Measurements from ENCODE around the gene ULK4.
"Not testable (repeated sequence)": the region's sequence is repeated elsewhere in the genome, so short reads cannot be mapped to it uniquely, and the experiment has no call there.

ULK4 gene

DNA sequence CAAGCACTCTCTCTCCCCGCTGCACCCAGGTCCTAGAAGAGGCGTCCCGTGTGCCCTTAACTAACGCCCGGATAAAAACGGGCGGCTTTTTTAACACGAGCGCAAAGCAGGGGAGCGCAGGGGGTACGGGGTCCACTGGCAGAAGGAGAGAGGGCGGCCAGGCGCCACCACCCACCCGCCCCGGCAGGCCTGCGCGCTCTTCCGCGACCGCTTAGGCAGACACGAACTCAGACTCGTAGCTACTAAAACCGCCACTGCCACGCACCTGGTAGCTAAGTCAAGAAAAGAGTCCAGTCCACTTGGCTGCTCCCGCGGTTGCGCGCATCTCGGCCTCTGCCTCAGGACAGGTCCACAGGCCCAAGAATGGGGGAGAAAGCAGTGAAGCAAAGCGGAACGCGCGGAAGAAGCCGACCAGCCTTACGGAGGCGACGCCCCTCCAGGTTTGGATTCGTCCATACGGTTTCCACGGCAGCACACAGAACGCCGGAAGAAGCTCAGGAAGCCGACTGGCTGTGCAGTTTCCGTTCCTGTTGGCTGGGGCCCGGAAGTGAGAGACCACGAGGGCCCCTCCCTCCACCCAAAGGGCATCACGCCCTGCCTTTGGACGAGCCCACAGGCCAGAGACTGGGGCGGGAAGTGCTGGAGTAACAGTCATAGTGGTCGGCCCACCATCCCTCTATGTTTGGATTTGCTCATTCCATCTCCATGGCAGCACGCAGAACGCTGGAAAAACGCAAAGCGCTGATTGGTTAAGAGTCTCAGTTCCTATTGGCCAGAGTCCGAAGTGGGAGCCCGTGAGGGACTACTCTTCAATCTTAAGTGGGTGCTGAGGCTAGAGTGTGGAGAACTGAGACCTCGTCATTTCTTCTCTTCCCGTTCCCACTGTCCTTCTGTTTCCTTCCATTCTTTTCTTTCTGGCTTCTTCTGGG lies at the start of gene ULK4:
ULK4 (minus strand) TSS at position 353 of the 929 bp plus-strand sequence. CDS start 7,344 bp downstream, outside the sequence.
- peak; percentile 99 for DNase-seq (ENCODE audit: low spot score)

GRCh38 chr3:42010530-42010929 lies 48.6 kb upstream of the ULK4 start:
- DNase-seq (ENCODE audit: low spot score): no peak

GRCh38 chr3:42009456-42009855 lies 47.6 kb upstream of the ULK4 start:
- DNase-seq (ENCODE audit: low spot score): no peak

DNA sequence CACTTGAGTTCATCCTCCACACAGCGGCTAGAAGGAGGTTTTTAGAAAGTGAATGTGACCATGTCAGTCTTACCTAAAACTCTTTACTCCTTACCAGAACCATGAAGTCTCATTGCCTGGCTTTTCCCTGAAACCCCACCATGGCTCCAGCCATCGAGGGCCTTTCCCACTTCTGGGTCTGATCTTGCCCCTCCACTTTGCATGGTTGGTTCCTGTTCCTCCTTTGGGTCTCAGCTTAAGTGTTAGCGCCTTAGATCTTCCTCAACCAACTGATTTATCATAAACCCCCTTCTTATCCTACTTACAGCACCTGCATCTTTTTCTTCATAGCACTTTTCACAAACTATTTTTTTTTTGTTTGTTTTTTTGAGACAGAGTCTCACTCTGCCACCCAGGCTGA lies 45.9 kb upstream of the ULK4 start:
- DNase-seq (ENCODE audit: low spot score): no peak

DNA sequence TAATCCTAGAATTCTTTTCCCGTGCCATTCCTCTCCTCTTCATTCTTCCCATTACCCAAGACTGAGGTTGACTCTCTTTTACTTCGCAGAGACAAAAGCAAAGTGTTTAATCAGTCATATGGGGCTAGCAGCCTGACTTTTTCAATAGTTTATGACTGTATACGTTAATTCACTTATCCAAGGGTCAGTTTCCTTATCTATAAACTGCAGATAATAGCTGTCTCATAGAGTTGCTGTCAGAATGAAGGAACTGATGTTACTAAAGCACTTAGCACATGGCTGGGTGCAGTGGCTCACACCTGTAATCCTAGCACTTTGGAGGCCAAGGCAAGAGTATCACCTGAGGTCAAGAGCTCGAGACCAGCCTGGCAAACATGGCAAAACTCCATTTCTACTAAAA lies 43.5 kb upstream of the ULK4 start:
- DNase-seq (ENCODE audit: low spot score): no peak

DNA sequence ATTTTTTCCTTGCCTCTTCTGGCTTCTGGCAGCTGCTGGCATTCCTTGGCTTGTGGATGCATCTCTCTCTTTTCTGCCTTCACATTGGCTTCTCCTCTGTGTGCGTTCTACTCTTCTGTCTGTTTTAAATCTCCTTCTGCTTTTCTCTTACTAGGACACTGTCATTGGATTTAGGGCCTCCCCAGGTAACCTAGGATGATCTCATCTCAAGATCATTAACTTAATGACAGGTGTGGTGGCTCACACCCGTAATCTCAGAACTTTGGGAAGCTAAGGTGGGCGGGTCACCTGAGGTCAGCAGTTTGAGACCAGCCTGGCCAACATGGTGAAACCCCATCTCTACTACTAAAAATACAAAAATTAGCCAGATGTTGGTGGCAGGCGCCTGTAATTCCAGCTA lies 40.9 kb upstream of the ULK4 start:
- no peak for DNase-seq (ENCODE audit: low spot score)

GRCh38 chr3:42001777-42002176 lies 39.9 kb upstream of the ULK4 start:
- no peak for DNase-seq (ENCODE audit: low spot score)

GRCh38 chr3:41999909-42000308 lies 38.0 kb upstream of the ULK4 start:
- no peak for DNase-seq (ENCODE audit: low spot score)

GRCh38 chr3:41997702-41998550 lies 36.0 kb upstream of the ULK4 start:
- no peak for DNase-seq (ENCODE audit: low spot score)

DNA sequence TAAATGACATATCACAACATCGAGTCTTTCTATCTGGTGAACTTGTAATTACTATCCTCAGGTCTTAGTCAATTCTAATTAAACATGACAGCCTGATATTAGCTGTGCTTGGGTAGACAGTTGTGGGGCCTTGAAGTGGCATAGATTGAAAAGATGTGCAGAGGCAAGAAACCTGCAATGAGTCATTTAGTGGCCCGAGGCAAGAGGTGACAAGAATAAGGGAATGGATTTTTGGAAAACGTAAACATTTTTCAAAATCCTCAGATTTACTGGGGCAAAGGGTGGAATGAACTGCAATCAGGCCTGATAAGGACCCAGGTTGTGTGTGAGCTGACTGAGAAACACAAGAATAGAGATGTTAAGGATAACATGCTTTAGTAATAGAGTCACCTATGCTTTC lies 29.5 kb upstream of the ULK4 start:
- DNase-seq (ENCODE audit: low spot score): no peak

GRCh38 chr3:41989518-41989917 lies 27.6 kb upstream of the ULK4 start:
- DNase-seq (ENCODE audit: low spot score): no peak

- no peak for DNase-seq (ENCODE audit: low spot score)
Observed at GRCh38 chr3:41987627-41988026, 25.7 kb upstream of the ULK4 start.

- no peak for DNase-seq (ENCODE audit: low spot score)
Observed at GRCh38 chr3:41986561-41986960, 24.7 kb upstream of the ULK4 start.

- DNase-seq (ENCODE audit: low spot score): no peak
Observed at GRCh38 chr3:41985018-41985417, 23.1 kb upstream of the ULK4 start.

DNA sequence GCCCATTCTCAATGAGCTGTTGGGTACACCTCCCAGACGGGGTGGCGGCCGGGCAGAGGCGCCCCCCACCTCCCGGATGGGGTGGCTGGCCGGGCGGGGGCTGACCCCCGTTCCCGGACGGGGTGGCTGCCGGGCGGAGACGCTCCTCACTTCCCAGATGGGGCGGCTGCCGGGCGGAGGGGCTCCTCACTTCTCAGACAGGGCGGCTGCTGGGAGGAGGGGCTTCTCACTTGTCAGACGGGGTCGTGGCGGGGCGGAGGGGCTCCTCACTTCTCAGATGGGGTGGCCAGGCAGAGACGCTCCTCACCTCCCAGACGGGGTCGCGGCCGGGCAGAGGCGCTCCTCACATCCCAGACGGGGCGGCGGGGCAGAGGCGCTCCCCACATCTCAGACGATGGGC lies 21.2 kb upstream of the ULK4 start:
- not testable (repeated sequence) for DNase-seq (ENCODE audit: low spot score)

DNA sequence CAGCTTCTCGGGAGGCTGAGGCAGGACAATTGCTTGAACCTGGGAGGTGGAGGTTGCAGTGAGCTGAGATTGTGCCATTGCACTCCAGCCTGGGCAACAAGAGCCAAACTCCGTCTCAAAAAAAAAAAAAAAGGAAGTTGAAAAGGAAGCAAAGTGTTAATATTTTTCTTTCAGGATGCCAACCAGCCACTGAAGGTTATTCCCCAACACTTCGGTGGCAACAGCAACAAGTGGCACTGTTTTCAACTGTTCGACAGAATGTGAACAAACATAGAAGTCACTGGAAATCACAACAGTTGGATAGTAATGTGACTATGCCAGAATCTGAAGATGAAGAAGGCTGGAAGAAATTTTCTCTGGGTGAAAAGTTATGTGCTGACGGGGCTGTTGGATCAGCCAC lies 15.5 kb upstream of the ULK4 start:
- DNase-seq (ENCODE audit: low spot score): not testable (repeated sequence)

GRCh38 chr3:41975416-41976103 lies 13.7 kb upstream of the ULK4 start:
- no peak for DNase-seq (ENCODE audit: low spot score)

DNA sequence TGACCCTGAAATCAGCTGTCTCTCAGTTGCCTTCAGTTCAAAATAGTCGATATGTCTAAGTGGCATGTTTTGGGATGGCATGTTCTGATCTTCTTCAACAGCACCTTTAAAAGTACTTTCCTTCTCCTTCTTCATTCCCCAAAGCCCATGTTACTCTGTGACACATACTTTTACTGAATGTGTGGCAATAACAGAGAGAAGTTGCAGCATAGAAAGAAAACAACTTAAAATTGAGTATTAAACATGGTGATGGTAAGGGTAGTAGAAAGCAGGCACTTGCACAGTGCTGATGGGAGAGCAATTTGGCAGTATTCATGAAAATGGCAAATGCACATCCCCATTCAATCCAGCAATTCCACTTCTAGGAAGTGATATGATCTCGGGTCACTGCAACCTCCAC lies 12.3 kb upstream of the ULK4 start:
- DNase-seq (ENCODE audit: low spot score): no peak

DNA sequence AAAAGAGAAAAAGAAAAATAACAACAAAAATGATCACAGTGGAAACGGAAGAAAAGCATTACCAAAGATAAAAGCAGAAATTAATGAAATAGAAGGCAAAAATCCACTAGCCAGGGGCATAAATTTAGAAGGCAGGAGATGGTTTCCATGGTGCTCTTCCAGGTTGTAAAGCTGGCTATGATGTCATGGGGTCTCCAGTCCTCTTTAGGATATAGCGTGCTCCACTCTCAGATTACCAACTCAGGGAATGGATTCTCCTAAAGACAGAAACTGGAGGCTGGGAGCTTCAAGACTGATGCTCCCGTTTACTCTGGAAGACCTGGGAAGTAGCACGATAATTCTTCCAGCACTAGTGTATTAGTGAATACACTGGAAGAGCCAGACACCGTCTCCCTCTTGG lies 10.9 kb upstream of the ULK4 start:
- DNase-seq (ENCODE audit: low spot score): no peak

GRCh38 chr3:41966206-41966605 lies 4.3 kb upstream of the ULK4 start:
- DNase-seq (ENCODE audit: low spot score): no peak

DNA sequence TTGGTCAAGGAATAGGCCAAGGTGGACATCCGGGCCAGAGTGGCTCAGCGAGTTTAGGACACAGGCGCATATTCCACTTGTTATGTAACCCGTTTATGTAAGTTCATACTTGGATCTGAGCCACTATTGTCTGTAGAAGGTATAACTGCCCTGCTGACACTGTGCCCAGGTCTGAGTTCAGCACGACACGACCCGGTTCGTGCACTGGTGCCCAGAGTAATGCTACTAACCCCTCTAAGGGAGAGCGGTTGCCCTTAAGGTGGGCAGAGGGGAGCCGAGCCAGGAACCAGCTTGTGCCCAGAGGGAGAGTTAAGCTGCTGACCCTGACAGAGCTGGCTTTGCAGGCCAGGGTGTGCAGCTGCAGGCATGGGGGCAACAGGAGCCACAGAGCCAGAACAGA lies 1.9 kb upstream of the ULK4 start:
- no peak for DNase-seq (ENCODE audit: low spot score)

Data from pons (tissue), 1 donor.